HG03460 (cell line): ENCODE data around the gene P3H3.
"Not testable (repeated sequence)": the region's sequence is repeated elsewhere in the genome, so short reads cannot be mapped to it uniquely, and the experiment has no call there.

Experiments
- ATAC-seq: cut with Tn5 transposase; IDR thresholded peaks from one replicate; pipeline ENCODE4 v1.9.1; 2021; ENCODE audit not compliant: unreplicated experiment

Gene P3H3

GRCh38 chr12:6865307-6865706, 37.1 kb downstream of the P3H3 start:
- ATAC-seq, result not testable (repeated sequence)

GRCh38 chr12:6866163-6866919, 38.1 kb downstream of the P3H3 start:
- ATAC-seq, result no peak

DNA sequence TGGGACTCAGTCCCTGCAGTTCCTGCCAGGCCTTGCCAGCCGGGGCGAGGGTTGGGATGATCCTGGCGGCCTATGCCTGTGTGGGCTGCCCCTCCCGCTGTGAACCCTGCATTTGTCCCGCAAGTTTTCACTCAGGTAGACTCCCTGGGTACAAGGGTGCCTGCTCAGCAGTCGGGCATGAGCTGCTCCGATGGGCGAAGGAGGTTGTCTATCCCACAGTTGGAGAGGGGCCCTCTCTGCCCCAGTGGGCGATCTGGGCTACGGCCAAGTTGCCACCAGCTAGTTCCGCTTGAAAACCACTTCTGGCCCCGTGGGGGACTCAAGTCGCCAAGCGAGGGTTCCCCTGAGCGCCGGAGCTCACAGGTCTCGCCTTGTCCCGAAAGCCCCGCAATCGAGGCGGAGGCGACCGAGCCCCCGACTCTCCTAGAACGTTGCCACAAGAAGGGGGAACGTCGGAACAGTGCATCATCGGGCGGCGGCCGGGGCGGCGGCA, 38.8 kb downstream of the P3H3 start:
- no peak for ATAC-seq

DNA sequence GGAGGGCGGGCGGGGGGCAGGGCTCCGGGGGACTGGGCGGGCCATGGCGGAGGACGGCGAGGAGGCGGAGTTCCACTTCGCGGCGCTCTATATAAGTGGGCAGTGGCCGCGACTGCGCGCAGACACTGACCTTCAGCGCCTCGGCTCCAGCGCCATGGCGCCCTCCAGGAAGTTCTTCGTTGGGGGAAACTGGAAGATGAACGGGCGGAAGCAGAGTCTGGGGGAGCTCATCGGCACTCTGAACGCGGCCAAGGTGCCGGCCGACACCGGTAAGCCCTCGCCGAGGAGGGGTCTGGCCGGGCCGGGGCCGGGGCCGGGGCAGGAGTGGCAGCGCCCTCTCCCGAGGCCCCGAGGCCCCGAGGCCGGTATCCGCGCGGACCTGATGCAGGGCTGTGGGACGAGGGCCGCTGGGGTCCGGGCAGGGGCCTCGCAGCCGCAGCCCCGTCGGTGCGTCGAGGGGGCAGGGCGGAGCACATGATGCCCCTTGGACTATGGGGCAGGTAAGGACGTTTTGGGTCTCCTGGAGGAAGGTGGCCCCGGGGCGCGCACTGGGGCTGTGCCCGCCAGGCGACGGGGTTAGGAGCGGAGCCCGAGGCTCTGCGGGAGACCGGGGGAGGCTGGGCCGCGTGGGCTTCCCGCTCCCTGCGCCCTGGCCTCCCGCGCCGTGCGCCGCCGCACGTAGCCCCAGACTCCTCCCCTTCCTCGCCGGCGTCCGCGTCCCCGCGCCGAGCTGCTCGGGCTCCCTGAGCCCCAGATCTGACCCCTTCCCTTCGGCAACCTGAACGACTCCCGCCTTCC, 39.4 kb downstream of the P3H3 start, which contains the start of gene TPI1:
TPI1 (plus strand) TSS at position 119 of the 798 bp plus-strand sequence; CDS start at position 155, 36 bp downstream.
- peak; percentile 63 for ATAC-seq

DNA sequence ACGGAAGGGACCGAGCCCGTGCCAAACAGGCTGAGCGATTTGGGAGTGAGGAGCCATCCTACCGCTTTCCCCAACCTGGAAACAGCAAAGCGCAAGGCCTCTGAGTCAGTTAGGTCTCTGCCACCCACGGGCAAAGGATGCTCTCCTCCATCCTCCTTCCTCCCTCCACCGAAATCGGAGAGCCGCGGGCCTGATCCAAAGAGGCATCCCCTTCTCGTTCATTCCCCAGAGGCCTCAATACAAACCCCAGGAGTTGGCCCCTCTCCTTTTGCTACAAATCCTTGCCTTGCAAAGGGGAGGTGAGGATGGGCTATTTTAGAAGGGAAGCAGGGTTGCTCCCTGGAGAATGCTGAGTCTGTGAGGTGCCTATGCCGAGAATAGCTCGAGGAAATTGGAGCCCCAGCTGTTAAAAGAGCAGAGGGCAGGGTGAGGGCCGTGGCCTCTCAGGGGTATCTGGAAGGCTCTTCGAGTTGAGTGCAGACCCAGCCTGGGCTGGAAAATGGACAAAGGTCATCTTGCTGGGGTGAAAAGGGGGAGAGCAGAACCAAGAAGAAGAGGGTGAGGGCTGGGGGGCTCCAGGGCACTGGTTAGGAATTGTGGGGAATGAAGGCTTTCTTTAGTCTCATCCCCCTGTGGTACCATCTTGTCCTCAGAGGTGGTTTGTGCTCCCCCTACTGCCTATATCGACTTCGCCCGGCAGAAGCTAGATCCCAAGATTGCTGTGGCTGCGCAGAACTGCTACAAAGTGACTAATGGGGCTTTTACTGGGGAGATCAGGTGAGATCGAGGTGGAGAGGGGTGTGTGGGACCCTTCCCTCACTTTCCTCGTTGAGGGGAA, 40.2 kb downstream of the P3H3 start:
- ATAC-seq, result no peak

DNA sequence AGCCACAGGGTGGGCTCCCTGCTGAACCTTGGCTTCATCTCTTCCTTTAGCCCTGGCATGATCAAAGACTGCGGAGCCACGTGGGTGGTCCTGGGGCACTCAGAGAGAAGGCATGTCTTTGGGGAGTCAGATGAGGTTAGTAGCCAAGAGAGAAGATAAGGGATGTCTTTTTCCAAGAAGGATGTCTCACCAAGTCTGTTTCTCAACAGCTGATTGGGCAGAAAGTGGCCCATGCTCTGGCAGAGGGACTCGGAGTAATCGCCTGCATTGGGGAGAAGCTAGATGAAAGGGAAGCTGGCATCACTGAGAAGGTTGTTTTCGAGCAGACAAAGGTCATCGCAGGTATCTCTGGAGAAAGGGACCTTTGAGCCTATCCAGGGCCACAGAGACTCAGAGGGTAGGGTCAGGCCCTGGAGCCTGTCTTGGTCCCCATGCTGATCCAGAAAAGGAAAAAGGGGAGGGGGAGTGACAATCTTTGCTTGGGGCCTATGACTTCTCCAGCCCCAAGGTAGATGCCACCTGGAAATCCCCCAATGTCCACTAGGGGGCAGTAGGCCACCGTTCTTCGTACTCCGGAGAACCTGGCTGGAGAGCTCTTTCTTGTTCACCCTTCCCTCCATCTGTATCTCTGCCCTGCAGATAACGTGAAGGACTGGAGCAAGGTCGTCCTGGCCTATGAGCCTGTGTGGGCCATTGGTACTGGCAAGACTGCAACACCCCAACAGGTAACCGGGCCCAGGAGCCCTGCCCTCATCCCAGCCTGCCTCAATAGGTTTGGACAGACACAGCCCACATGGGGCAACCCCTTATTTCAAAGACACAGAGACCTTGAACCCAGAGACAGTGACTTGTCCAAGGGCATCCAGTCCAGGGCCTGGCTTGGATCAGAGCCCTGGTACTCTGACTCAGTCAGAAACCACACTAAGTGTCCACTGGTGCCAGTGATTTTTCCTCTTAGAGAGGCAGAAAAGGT, 41.1 kb downstream of the P3H3 start:
- no peak for ATAC-seq

DNA sequence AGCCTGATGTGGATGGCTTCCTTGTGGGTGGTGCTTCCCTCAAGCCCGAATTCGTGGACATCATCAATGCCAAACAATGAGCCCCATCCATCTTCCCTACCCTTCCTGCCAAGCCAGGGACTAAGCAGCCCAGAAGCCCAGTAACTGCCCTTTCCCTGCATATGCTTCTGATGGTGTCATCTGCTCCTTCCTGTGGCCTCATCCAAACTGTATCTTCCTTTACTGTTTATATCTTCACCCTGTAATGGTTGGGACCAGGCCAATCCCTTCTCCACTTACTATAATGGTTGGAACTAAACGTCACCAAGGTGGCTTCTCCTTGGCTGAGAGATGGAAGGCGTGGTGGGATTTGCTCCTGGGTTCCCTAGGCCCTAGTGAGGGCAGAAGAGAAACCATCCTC, 42.1 kb downstream of the P3H3 start:
- not testable (repeated sequence) for ATAC-seq

- ATAC-seq, result no peak
Measured at GRCh38 chr12:6871052-6871957, 43.1 kb downstream of the P3H3 start.

GRCh38 chr12:6872073-6873048, 44.2 kb downstream of the P3H3 start:
- ATAC-seq, result no peak

DNA sequence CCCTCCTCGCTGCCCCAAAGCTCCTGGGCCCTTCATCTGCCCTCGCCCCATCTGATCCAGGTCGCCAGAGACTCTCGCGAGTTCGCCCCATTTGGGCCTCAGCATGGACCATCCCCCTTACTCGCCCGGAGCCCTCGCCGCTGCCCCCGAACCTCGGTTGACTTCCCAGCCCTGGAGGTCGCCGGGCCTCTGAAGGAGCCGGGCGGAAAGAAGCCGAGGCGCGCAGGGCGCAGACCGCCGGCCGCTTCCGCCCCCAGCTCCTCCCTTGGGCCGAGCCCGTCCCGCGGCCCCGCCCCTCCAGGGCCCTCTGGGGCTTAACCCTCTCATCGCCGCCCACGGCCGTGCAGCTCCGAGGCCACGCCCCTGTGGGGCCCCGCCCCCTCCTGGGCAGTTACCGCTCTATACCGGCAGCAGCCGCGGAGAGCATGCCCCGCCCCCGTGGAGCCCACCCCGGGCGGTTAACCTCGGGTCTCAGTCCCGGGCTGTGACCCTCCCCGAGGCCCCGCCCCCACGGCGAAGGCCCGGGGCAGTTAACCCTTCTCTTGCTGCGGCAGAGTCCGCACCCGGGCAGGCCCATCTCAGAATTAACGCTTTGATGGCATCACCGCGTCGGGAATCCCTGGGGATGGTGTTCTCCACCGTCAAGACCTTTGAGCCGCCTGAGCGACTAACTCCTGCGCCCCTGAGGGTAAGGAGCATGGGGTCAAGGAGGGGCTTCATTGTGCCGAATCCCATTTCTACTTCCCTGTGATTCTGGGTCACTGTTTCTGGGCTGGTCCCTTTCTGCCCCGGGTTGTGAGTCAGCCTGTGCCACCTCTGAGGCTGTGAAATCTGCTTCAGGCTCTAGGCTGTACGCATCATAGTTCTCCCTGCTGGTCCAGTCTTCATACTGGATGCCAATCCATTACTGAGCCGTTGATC, 45.1 kb downstream of the P3H3 start, which contains the start of gene SPSB2:
SPSB2 (minus strand) TSS at position 210 of the 921 bp plus-strand sequence. CDS start 402 bp downstream, outside the sequence.
- peak; percentile 73 for ATAC-seq

DNA sequence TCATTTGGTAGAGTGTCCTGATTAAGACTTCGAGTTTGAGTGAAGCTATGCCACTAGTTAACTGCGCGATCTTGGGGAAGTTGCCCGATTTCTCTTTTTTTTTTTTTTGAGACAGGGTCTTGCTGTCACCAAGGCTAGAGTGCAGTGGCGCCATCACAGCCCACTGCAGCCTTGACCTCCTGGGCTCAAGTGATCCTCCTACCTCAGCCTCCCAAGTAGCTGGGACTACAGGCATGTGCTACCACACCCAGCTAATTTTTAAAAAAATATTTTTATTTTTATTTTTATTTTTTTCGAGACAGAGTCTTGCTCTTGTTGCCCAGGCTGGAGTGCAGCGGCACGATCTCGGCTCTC, 45.8 kb downstream of the P3H3 start:
- not testable (repeated sequence) for ATAC-seq

GRCh38 chr12:6879824-6880223, 51.6 kb downstream of the P3H3 start:
- not testable (repeated sequence) for ATAC-seq

- no peak for ATAC-seq
Measured at GRCh38 chr12:6883252-6883651, 55.0 kb downstream of the P3H3 start.

- ATAC-seq, result no peak
Measured at GRCh38 chr12:6883683-6884082, 55.5 kb downstream of the P3H3 start.

GRCh38 chr12:6884539-6884938, 56.3 kb downstream of the P3H3 start:
- ATAC-seq, result no peak

- ATAC-seq, result not testable (repeated sequence)
Measured at GRCh38 chr12:6886206-6886999, 58.2 kb downstream of the P3H3 start.
